ENCODE results near the gene YPEL4.
A peak's percentile ranks its signal among the peaks of the same experiment; 100 is the strongest.
"Not testable (repeated sequence)": the region's sequence is repeated elsewhere in the genome, so short reads cannot be mapped to it uniquely, and the experiment has no call there.

Gene YPEL4, protein sequence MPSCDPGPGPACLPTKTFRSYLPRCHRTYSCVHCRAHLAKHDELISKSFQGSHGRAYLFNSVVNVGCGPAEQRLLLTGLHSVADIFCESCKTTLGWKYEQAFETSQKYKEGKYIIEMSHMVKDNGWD

GRCh38 chr11:57649826-57650738 lies at the start of gene YPEL4:
Gene YPEL4 (minus strand): TSS chr11:57649912. CDS start chr11:57647107, 2,805 bp downstream.
- DNase-seq = peak; percentile 63

GRCh38 chr11:57698843-57699365 lies 49.2 kb upstream of the YPEL4 start:
- DNase-seq = no peak

DNA sequence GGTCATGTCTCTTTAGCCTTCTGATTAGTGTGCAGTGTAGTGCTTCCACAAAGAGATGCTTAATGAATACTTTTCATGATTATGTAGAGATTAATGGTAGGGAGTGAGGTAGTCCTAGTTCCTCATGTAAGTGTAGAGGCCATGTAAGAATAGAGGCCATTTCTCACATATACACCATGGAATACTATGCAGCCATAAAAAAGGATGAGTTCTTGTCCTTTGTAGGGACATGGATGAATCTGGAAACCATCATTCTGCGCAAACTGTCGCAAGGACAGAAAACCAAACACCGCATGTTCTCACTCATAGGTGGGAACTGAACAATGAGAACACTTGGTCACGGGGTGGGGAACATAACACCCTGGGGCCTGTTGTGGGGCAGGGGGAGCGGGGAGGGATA lies 40.8 kb upstream of the YPEL4 start:
- not testable (repeated sequence) for DNase-seq

GRCh38 chr11:57681168-57681567 lies 31.5 kb upstream of the YPEL4 start:
- no peak for DNase-seq

DNA sequence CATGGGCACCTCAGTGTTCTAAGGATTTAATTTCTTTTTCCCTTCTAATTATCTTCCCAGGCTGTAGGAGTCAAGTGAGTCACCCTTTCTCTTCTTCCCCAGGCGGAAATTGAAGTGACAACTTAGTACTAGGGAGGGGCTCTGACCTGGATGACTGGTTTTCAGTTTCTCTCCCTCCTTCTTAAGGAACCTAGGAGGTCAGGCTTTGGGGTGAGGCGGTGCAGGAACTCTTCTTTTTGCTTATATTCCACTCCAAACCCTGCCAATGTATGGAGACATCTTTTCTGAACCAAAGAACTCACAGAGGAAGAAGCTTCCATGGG lies 30.8 kb upstream of the YPEL4 start:
- DNase-seq = no peak

GRCh38 chr11:57679396-57679795 lies 29.7 kb upstream of the YPEL4 start:
- no peak for DNase-seq

DNA sequence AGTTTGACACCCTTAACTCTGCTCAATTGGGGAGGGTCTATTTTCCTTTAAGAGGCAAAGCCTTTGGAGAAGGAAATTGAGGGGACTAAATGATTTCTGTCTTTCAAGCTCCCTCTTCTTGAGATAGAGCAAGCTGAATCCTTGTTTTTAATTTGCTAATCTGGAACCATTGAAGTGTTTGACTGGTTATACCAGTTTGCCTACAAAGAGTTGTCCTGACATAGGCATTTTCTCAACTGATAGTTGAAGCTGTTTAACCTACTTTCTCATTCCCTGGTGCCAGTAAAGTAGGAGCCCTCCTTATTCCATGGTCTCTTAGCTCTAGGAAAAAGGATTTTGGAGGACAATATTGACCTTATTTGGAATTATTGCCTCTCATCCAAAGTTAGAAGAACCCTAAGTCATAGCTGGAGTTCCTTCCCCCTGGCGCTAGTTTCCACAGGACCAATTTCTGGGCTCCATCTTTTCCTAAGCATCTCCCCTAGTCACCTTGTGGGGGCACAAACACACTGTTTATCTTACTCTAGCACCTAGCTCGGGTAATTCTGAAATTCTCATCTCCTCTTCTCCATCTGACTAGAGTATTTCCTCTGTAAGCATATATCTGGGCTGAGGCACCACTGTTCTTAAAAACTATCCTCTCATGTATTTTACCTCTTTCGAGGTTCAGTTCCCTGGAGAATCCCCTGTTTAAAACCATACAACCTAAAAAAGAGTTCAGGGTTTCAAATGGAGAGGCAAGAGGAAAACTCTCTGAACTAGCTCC lies 25.6 kb upstream of the YPEL4 start:
- no peak for DNase-seq

- DNase-seq = no peak
Observed at GRCh38 chr11:57674251-57674650, 24.5 kb upstream of the YPEL4 start.

DNA sequence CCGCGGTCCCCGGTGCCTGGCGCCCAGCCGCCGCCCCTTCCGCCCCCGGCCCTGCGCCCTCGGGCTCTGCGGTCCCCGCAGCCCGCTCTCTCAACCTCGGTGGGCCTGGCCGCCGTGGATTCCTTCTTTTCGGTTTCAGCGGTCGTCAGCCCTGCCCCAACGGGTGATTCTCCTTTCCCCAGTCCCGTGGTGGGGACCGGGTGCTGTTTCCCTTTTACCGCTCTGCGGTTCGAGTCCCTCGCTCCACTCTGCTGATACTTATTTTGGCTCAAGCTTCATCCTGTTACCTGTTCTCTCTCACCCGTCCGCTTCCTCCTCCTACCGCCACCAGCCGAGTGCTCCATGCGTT lies 18.7 kb upstream of the YPEL4 start:
- DNase-seq = no peak

DNA sequence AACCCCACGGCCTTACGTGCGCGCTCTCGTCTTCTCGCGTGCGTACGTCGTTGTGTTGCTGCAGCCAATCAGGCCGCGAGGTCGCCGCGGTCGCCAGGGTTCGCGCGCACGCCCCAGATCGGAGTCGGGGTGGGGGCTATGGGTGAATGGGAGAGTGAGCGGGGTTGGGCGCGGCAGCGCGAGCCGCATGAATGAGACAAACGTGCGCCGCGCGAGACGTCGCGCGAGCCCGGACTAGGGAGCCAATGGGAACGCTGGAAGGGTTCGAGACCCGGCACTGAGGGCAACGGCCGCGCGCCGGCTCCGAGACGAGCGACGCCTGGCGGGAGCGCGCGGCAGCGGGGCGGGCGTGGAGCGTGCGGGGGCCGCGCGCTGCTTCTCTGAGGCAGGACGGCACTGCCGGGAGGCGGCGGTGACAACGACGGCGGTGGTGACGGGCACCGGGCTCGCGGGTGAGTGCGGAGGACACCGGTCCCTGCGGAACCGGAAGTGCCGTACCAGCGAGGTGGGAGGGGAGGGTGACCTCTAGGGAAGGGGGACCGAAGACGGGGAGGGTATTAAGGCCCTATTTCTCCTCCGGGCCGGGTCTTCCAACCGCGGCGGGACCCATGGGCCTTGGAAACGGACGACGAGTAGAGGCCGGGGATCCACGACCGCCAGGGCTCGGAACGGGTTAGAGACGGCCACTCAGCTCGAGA lies 18.2 kb upstream of the YPEL4 start, which contains the start of gene ZDHHC5:
TSS of gene ZDHHC5 (plus strand) at position 379 of the 698 bp plus-strand sequence. CDS start 4,977 bp downstream, outside the sequence.
- peak; percentile 100 for DNase-seq

GRCh38 chr11:57667117-57667735 lies 17.5 kb upstream of the YPEL4 start:
- DNase-seq = peak; percentile 99

GRCh38 chr11:57663975-57664374 lies 14.3 kb upstream of the YPEL4 start:
- DNase-seq = no peak

GRCh38 chr11:57662893-57663292 lies 13.2 kb upstream of the YPEL4 start:
- DNase-seq = no peak

GRCh38 chr11:57659669-57660068 lies 10.0 kb upstream of the YPEL4 start:
- no peak for DNase-seq

DNA sequence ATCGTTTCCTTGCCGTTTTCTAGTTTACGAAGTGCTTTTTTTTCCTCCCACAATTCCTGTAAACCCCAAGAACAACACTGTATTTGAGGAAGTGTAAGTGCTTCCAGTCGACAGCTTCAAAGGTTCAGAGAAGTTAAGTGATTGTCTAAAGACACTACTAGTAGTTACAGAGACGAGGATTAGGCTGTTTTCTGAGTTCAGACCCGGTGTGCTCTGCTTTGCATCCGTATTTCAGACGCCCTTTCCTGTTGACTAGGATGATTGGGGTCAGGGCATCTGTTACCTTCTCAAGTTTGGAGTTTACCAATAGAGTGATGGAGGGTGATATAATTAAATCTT lies 8.3 kb upstream of the YPEL4 start:
- DNase-seq = no peak

- peak; percentile 99 for DNase-seq
Observed at GRCh38 chr11:57657194-57658022, 7.7 kb upstream of the YPEL4 start, which contains the start of gene CLP1. Gene CLP1 (plus strand): TSS chr11:57657762. CDS start chr11:57659477, 1,715 bp downstream.

GRCh38 chr11:57656885-57657193 lies 7.1 kb upstream of the YPEL4 start:
- no peak for DNase-seq

DNA sequence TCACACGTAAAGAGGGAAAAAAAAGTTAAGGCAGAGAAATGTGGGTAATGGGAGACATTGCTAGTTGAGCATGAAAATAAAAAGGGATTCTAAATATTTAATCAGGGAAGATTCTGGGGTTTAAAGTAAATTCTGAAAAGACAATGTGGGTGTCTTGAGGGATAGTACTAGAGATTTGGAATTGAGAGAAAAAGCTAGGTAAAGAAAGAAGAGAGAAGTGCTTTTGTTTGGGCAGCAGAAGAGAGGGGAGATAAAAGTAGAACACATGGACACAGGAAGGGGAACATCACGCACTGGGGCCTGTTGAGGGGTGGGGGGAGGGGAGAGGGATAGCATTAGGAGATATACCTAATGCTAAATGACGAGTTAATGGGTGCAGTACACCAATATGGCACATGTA lies 3.5 kb upstream of the YPEL4 start:
- DNase-seq = no peak

DNA sequence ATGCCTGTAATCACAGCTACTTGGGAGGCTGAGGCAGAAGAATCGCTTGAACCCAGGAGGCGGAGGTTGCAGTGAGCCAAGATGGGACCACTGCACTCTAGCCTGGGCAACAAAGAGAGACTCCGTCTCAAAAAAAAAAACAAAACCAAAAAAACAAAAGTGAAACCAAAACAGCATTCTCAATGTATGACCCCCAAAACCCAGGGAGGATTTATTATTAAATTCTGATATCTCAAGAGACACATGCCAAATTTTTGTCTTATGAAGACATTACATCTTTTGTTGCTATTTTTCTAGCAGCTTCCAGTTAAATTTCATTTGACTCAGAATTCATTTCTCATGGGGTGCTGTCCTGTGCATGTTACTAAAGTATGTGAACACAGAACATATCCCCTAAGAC lies 3.0 kb upstream of the YPEL4 start:
- no peak for DNase-seq

DNA sequence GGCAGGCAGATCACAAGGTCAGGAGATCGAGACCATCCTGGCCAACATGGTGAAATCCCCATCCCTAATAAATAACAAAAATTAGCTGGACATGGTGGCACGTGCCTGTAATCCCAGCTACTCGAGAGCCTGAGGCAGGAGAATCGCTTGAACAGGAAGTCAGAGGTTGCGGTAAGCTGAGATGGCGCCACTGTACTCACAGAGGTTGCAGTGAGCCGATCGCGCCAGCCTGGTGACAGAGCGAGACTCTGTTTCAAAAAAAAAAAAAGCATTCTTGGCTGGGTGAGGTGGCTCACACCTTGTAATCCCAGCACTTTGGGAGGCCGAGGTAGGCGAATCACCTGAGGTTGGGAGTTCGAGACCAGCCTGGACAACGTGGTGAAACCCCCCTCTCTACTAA lies 2.5 kb upstream of the YPEL4 start:
- DNase-seq = not testable (repeated sequence)

- no peak for DNase-seq
Observed at GRCh38 chr11:57651408-57651807, 1.7 kb upstream of the YPEL4 start.

DNA sequence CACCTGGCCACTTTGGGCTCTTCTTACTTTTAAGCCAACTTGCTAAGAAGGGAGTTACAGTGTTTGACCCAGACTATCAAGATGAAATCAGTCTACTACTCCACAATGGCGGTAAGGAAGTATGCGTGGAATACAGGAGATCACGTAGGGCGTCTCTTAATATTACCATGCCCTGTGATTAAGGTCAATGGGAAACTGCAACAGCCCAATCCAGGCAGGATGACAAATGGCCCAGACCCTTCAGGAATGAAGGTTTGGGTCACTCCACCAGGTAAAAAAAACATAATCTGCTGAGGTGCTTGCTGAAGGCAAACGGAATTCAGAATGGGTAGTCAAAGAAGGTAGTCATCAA lies 1.0 kb upstream of the YPEL4 start:
- no peak for DNase-seq

All from retina (tissue), 1 donor.